NK-92 (cell line): ENCODE data around the gene AMBRA1.

Source experiments
- DNase-seq: peaks from one replicate; lab custom pipeline; 2025; ENCODE audit not compliant: unreplicated experiment; lab: John Stamatoyannopoulos, UW

AMBRA1 gene

GRCh38 chr11:46450846-46451477 lies 142.9 kb downstream of the AMBRA1 start:
- DNase-seq, result no peak

GRCh38 chr11:46447544-46447943 lies 146.3 kb downstream of the AMBRA1 start:
- DNase-seq, result no peak

- no peak for DNase-seq
Observed at GRCh38 chr11:46445920-46446771, 147.7 kb downstream of the AMBRA1 start.

- DNase-seq, result no peak
Observed at GRCh38 chr11:46445192-46445919, 148.5 kb downstream of the AMBRA1 start.

GRCh38 chr11:46444305-46444704 lies 149.5 kb downstream of the AMBRA1 start:
- DNase-seq, result no peak

- DNase-seq, result no peak
Observed at GRCh38 chr11:46438211-46438610, 155.6 kb downstream of the AMBRA1 start.

- DNase-seq, result no peak
Observed at GRCh38 chr11:46437122-46437689, 156.6 kb downstream of the AMBRA1 start.

- DNase-seq, result no peak
Observed at GRCh38 chr11:46436113-46436512, 157.7 kb downstream of the AMBRA1 start.

GRCh38 chr11:46435679-46436078 lies 158.1 kb downstream of the AMBRA1 start:
- no peak for DNase-seq

GRCh38 chr11:46431211-46431610 lies 162.6 kb downstream of the AMBRA1 start:
- DNase-seq, result no peak

GRCh38 chr11:46429717-46430116 lies 164.1 kb downstream of the AMBRA1 start:
- DNase-seq, result no peak

GRCh38 chr11:46427364-46427763 lies 166.5 kb downstream of the AMBRA1 start:
- no peak for DNase-seq

GRCh38 chr11:46426233-46426991 lies 167.4 kb downstream of the AMBRA1 start:
- DNase-seq, result no peak

- no peak for DNase-seq
Observed at GRCh38 chr11:46422588-46422987, 171.2 kb downstream of the AMBRA1 start.

- DNase-seq, result no peak
Observed at GRCh38 chr11:46421257-46421880, 172.5 kb downstream of the AMBRA1 start.

- DNase-seq, result no peak
Observed at GRCh38 chr11:46420513-46420912, 173.3 kb downstream of the AMBRA1 start.

- no peak for DNase-seq
Observed at GRCh38 chr11:46418751-46419150, 175.1 kb downstream of the AMBRA1 start.

GRCh38 chr11:46417711-46418110 lies 176.1 kb downstream of the AMBRA1 start:
- no peak for DNase-seq

- DNase-seq, result no peak
Observed at GRCh38 chr11:46414879-46415278, 178.9 kb downstream of the AMBRA1 start.

- DNase-seq, result no peak
Observed at GRCh38 chr11:46414466-46414796, 179.4 kb downstream of the AMBRA1 start.
